GM23338 (cell line): Measurements from ENCODE around the gene EVC2. TPM values are rescaled to one million over a fixed set of nuclear protein-coding genes. Genes with fewer than 3 reads are reported as not detected.
A peak's percentile ranks its signal among the peaks of the same experiment; 100 is the strongest.

Experiments
- ATAC-seq: fragments of 200-7000 bp; cut with Tn5 transposase; 3 replicates; pipeline ENCODE4 v1.9.1; 2020
- DNase-seq: peaks from one replicate; pipeline ENCODE4 v3.0.0-alpha.2; 2015; ENCODE audit warnings: low spot score
- H2AFZ ChIP-seq: fragments of 200-600 bp; sonication (generic); 2 replicates; pipeline ENCODE4 v1.8.0; 2016; ENCODE audit warnings: antibody characterized with exemption, mild to moderate bottlenecking, moderate library complexity
- H3F3A ChIP-seq: fragments of 200-600 bp; sonication (generic); replicated peaks from 2 replicates; pipeline ENCODE4 v1.8.0; 2017; ENCODE audit warnings: antibody characterized with exemption, mixed run types, low read depth
- H3K27ac ChIP-seq: fragments of 200-600 bp; sonication (generic); 2 replicates; pipeline ENCODE4 v1.6.1; 2016; ENCODE audit warnings: low read depth
- H3K27me3 ChIP-seq: fragments of 200-600 bp; sonication (generic); 2 replicates; pipeline ENCODE4 v1.8.0; 2016; ENCODE audit warnings: mild to moderate bottlenecking, mixed run types, moderate library complexity; ENCODE audit not compliant: insufficient read depth
- H3K36me3 ChIP-seq: fragments of 200-600 bp; sonication (generic); 2 replicates; pipeline ENCODE4 v1.8.0; 2016; ENCODE audit warnings: mild to moderate bottlenecking; ENCODE audit not compliant: insufficient read depth
- H3K4me1 ChIP-seq: fragments of 200-600 bp; sonication (generic); 2 replicates; pipeline ENCODE4 v1.8.0; 2016; ENCODE audit warnings: mild to moderate bottlenecking, moderate library complexity; ENCODE audit not compliant: insufficient read depth
- H3K4me2 ChIP-seq: fragments of 200-600 bp; sonication (generic); 2 replicates; pipeline ENCODE4 v1.7.1; 2017; ENCODE audit warnings: mixed run types
- H3K4me3 ChIP-seq: fragments of 200-600 bp; sonication (generic); 2 replicates; pipeline ENCODE4 v1.6.1; 2016; ENCODE audit warnings: mixed run types
- H3K79me2 ChIP-seq: fragments of 200-600 bp; sonication (generic); replicated peaks from 2 replicates; pipeline ENCODE4 v1.8.0; 2017; ENCODE audit warnings: mild to moderate bottlenecking; ENCODE audit not compliant: insufficient read depth
- H3K9me2 ChIP-seq: fragments of 200-600 bp; sonication (generic); 2 replicates; pipeline ENCODE4 v1.8.0; 2017; ENCODE audit not compliant: insufficient read depth
- H4K20me1 ChIP-seq: fragments of 200-600 bp; sonication (generic); replicated peaks from 2 replicates; pipeline ENCODE4 v1.8.0; 2017; ENCODE audit warnings: mild to moderate bottlenecking; ENCODE audit not compliant: insufficient read depth
- H3K27ac Mint-ChIP-seq: 2 replicates; pipeline ENCODE4 v1.8.0; 2020; ENCODE audit warnings: inconsistent platforms, mild to moderate bottlenecking, moderate library complexity, mixed read lengths
- H3K27me3 Mint-ChIP-seq: 3 replicates; pipeline ENCODE4 v1.8.0; 2022; ENCODE audit warnings: low read depth, mild to moderate bottlenecking, moderate library complexity, mixed read lengths, inconsistent platforms; ENCODE audit not compliant: insufficient read depth, poor library complexity
- H3K36me3 Mint-ChIP-seq: 3 replicates; pipeline ENCODE4 v1.8.0; 2021; ENCODE audit warnings: low read depth, mild to moderate bottlenecking, inconsistent platforms, moderate library complexity, mixed read lengths
- H3K4me1 Mint-ChIP-seq: 3 replicates; pipeline ENCODE4 v1.8.0; 2020; ENCODE audit warnings: mild to moderate bottlenecking, inconsistent platforms, mixed read lengths
- H3K4me3 Mint-ChIP-seq: 3 replicates; pipeline ENCODE4 v1.8.0; 2021; ENCODE audit warnings: moderate library complexity, mild to moderate bottlenecking, inconsistent platforms, mixed read lengths
- H3K9me3 Mint-ChIP-seq: 3 replicates; pipeline ENCODE4 v1.8.0; 2020; ENCODE audit warnings: moderate library complexity, mild to moderate bottlenecking, inconsistent platforms, mixed read lengths
- CREB1 ChIP-seq: fragments of 250-450 bp; sonication (Bioruptor Pico); IDR thresholded peaks from 2 replicates; pipeline ENCODE4 v1.5.0; 2020; ENCODE audit warnings: low read depth, mild to moderate bottlenecking, moderate library complexity
- EZH2 ChIP-seq: fragments of 200-600 bp; sonication (generic); IDR thresholded peaks from one replicate; pipeline ENCODE4 v1.8.0; 2017; ENCODE audit warnings: antibody characterized with exemption, mild to moderate bottlenecking, low read depth; ENCODE audit not compliant: unreplicated experiment
- EZH2phosphoT487 ChIP-seq: fragments of 200-600 bp; sonication (generic); IDR thresholded peaks from one replicate; pipeline ENCODE4 v1.8.1; 2018; ENCODE audit warnings: antibody characterized with exemption; ENCODE audit not compliant: unreplicated experiment
- JUNB ChIP-seq: IDR thresholded peaks from one replicate; pipeline ENCODE4 v1.6.1; 2016; ENCODE audit warnings: antibody characterized with exemption; ENCODE audit not compliant: unreplicated experiment
- NANOG ChIP-seq: IDR thresholded peaks from 2 replicates; pipeline ENCODE4 v1.6.1; 2016; ENCODE audit warnings: antibody characterized with exemption, borderline replicate concordance
- POLR2AphosphoS5 ChIP-seq: IDR thresholded peaks from 2 replicates; pipeline ENCODE4 v1.6.1; 2016; ENCODE audit warnings: antibody characterized with exemption, low read depth
- STAT1 ChIP-seq: IDR thresholded peaks from one replicate; pipeline ENCODE4 v1.6.1; 2016; ENCODE audit warnings: antibody characterized with exemption; ENCODE audit not compliant: unreplicated experiment
- ZNF114 ChIP-seq: fragments of 250-450 bp; sonication (Bioruptor Pico); IDR thresholded peaks from 2 replicates; pipeline ENCODE4 v1.5.0; 2020; ENCODE audit warnings: mild to moderate bottlenecking, moderate library complexity
- ZNF331 ChIP-seq: fragments of 250-450 bp; sonication (Bioruptor Pico); IDR thresholded peaks from 2 replicates; pipeline ENCODE4 v1.5.0; 2020; ENCODE audit warnings: low read depth, mild to moderate bottlenecking, moderate library complexity
- polyA plus RNA-seq: library from polyadenylated mRNA; unstranded; fragments of >200 nt; fragmentation: Nextera tagmentation; extraction: Ambion mirVana; gene quantifications from 2 replicates; pipeline ENCODE4 v1.2.1, GENCODE V29; 2016
- total RNA-seq: library from RNA; depleted of rRNA; stranded (reverse); fragments of >200 nt; shearing (Covaris generic); gene quantifications from 2 replicates; pipeline ENCODE4 v1.2.3, GENCODE V29; 2014
- TF ChIP-seq, protein P1 (sequence below): fragments of 250-450 bp; sonication (Bioruptor Pico); IDR thresholded peaks from 2 replicates; pipeline ENCODE4 v1.5.0; 2020; ENCODE audit warnings: mild to moderate bottlenecking, moderate library complexity
- TF ChIP-seq, protein P2 (sequence below): IDR thresholded peaks from one replicate; pipeline ENCODE4 v1.6.1; 2018; ENCODE audit warnings: antibody characterized with exemption; ENCODE audit not compliant: unreplicated experiment
- TF ChIP-seq, protein P3 (sequence below): IDR thresholded peaks from 2 replicates; pipeline ENCODE4 v1.6.1; 2016; ENCODE audit warnings: antibody characterized with exemption
- TF ChIP-seq, protein P4 (sequence below), 2 experiments: fragments of 200-600 bp in 1 of 2; sonication (generic) in 1 of 2; conservative IDR thresholded peaks; 2 replicates each; pipeline versions ENCODE4 v1.5.1 to v1.6.1; 2016 to 2017; ENCODE audit warnings: antibody characterized with exemption in 2 of 2, low read depth in 2 of 2, mild to moderate bottlenecking in 2 of 2, moderate library complexity in 1 of 2

The EVC2 gene
- total and polyA plus RNA-seq, 2 experiments from 2014 or later, result 3.4 to 11.5 TPM

DNA sequence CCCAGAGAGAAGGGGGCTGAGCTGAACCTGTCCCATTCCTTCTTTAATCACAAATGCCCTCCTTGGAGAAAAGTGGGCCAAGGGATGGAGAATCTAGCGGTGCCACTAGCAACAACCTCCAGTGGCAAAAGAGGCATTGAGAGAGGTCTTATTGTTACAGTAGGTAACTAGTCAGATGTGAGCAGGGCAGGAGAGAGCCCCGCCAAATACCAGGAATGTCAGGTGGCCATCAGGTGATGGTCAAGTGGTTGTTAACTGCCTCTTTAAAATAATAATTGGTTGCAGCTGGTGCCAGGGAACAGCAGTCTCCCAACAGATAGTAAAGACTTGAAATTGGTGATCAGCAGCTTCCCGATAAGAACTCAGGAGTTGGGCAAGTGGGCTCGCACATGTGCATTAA, 116.1 kb downstream of the EVC2 start:
- DNase-seq (peak; percentile 31), ATAC-seq (peak; percentile 60)
- TF ChIP-seq, protein P1, sequence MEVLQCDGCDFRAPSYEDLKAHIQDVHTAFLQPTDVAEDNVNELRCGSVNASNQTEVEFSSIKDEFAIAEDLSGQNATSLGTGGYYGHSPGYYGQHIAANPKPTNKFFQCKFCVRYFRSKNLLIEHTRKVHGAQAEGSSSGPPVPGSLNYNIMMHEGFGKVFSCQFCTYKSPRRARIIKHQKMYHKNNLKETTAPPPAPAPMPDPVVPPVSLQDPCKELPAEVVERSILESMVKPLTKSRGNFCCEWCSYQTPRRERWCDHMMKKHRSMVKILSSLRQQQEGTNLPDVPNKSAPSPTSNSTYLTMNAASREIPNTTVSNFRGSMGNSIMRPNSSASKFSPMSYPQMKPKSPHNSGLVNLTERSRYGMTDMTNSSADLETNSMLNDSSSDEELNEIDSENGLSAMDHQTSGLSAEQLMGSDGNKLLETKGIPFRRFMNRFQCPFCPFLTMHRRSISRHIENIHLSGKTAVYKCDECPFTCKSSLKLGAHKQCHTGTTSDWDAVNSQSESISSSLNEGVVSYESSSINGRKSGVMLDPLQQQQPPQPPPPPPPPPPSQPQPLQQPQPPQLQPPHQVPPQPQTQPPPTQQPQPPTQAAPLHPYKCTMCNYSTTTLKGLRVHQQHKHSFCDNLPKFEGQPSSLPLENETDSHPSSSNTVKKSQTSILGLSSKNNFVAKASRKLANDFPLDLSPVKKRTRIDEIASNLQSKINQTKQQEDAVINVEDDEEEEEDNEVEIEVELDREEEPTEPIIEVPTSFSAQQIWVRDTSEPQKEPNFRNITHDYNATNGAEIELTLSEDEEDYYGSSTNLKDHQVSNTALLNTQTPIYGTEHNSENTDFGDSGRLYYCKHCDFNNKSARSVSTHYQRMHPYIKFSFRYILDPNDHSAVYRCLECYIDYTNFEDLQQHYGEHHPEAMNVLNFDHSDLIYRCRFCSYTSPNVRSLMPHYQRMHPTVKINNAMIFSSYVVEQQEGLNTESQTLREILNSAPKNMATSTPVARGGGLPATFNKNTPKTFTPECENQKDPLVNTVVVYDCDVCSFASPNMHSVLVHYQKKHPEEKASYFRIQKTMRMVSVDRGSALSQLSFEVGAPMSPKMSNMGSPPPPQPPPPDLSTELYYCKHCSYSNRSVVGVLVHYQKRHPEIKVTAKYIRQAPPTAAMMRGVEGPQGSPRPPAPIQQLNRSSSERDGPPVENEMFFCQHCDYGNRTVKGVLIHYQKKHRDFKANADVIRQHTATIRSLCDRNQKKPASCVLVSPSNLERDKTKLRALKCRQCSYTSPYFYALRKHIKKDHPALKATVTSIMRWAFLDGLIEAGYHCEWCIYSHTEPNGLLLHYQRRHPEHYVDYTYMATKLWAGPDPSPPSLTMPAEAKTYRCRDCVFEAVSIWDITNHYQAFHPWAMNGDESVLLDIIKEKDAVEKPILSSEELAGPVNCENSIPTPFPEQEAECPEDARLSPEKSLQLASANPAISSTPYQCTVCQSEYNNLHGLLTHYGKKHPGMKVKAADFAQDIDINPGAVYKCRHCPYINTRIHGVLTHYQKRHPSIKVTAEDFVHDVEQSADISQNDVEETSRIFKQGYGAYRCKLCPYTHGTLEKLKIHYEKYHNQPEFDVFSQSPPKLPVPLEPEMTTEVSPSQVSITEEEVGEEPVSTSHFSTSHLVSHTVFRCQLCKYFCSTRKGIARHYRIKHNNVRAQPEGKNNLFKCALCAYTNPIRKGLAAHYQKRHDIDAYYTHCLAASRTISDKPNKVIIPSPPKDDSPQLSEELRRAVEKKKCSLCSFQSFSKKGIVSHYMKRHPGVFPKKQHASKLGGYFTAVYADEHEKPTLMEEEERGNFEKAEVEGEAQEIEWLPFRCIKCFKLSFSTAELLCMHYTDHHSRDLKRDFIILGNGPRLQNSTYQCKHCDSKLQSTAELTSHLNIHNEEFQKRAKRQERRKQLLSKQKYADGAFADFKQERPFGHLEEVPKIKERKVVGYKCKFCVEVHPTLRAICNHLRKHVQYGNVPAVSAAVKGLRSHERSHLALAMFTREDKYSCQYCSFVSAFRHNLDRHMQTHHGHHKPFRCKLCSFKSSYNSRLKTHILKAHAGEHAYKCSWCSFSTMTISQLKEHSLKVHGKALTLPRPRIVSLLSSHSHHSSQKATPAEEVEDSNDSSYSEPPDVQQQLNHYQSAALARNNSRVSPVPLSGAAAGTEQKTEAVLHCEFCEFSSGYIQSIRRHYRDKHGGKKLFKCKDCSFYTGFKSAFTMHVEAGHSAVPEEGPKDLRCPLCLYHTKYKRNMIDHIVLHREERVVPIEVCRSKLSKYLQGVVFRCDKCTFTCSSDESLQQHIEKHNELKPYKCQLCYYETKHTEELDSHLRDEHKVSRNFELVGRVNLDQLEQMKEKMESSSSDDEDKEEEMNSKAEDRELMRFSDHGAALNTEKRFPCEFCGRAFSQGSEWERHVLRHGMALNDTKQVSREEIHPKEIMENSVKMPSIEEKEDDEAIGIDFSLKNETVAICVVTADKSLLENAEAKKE, result no peak
- TF ChIP-seq EZH2phosphoT487, result no peak
- no peak for TF ChIP-seq ZNF331
- no peak for TF ChIP-seq NANOG
- TF ChIP-seq, protein P2, sequence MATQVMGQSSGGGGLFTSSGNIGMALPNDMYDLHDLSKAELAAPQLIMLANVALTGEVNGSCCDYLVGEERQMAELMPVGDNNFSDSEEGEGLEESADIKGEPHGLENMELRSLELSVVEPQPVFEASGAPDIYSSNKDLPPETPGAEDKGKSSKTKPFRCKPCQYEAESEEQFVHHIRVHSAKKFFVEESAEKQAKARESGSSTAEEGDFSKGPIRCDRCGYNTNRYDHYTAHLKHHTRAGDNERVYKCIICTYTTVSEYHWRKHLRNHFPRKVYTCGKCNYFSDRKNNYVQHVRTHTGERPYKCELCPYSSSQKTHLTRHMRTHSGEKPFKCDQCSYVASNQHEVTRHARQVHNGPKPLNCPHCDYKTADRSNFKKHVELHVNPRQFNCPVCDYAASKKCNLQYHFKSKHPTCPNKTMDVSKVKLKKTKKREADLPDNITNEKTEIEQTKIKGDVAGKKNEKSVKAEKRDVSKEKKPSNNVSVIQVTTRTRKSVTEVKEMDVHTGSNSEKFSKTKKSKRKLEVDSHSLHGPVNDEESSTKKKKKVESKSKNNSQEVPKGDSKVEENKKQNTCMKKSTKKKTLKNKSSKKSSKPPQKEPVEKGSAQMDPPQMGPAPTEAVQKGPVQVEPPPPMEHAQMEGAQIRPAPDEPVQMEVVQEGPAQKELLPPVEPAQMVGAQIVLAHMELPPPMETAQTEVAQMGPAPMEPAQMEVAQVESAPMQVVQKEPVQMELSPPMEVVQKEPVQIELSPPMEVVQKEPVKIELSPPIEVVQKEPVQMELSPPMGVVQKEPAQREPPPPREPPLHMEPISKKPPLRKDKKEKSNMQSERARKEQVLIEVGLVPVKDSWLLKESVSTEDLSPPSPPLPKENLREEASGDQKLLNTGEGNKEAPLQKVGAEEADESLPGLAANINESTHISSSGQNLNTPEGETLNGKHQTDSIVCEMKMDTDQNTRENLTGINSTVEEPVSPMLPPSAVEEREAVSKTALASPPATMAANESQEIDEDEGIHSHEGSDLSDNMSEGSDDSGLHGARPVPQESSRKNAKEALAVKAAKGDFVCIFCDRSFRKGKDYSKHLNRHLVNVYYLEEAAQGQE, result no peak
- TF ChIP-seq, protein P3, sequence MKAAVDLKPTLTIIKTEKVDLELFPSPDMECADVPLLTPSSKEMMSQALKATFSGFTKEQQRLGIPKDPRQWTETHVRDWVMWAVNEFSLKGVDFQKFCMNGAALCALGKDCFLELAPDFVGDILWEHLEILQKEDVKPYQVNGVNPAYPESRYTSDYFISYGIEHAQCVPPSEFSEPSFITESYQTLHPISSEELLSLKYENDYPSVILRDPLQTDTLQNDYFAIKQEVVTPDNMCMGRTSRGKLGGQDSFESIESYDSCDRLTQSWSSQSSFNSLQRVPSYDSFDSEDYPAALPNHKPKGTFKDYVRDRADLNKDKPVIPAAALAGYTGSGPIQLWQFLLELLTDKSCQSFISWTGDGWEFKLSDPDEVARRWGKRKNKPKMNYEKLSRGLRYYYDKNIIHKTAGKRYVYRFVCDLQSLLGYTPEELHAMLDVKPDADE, result no peak
- TF ChIP-seq ZNF114 (CRISPR knock-in tag), result no peak
- no peak for TF ChIP-seq JUNB
- no peak for TF ChIP-seq POLR2AphosphoS5
- TF ChIP-seq, protein P4, sequence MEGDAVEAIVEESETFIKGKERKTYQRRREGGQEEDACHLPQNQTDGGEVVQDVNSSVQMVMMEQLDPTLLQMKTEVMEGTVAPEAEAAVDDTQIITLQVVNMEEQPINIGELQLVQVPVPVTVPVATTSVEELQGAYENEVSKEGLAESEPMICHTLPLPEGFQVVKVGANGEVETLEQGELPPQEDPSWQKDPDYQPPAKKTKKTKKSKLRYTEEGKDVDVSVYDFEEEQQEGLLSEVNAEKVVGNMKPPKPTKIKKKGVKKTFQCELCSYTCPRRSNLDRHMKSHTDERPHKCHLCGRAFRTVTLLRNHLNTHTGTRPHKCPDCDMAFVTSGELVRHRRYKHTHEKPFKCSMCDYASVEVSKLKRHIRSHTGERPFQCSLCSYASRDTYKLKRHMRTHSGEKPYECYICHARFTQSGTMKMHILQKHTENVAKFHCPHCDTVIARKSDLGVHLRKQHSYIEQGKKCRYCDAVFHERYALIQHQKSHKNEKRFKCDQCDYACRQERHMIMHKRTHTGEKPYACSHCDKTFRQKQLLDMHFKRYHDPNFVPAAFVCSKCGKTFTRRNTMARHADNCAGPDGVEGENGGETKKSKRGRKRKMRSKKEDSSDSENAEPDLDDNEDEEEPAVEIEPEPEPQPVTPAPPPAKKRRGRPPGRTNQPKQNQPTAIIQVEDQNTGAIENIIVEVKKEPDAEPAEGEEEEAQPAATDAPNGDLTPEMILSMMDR (conservative IDR thresholded peaks at IDR 0.05; ENCODE audit: low read depth in 2 of 2), result no peak
- TF ChIP-seq EZH2, result no peak
- no peak for TF ChIP-seq STAT1
- TF ChIP-seq CREB1 (CRISPR knock-in tag), result no peak
- peaks cover 94% of the 10 kb centered on the region for H3K36me3 Mint-ChIP-seq
- no peak overlapping the region for H3K27ac Mint-ChIP-seq
- H3K27ac ChIP-seq, result peak overlapping the region; percentile 41
- H3K4me1 Mint-ChIP-seq, result peaks cover 26% of the 10 kb centered on the region
- no peak overlapping the region; the same call in 1 of the 2 replicates for H3K4me3 ChIP-seq
- no peaks in the 10 kb centered on the region for H3K79me2 ChIP-seq
- no peak overlapping the region for H2AFZ ChIP-seq
- H3K4me1 ChIP-seq, result peaks cover 20% of the 10 kb centered on the region
- peak overlapping the region; percentile 44 for H3K4me2 ChIP-seq
- H3K36me3 ChIP-seq, result peaks cover 21% of the 10 kb centered on the region
- H3K27me3 Mint-ChIP-seq, result peaks cover 7% of the 10 kb centered on the region
- H3K9me3 Mint-ChIP-seq, result peaks cover 85% of the 10 kb centered on the region
- peaks cover 14% of the 10 kb centered on the region for H3K9me2 ChIP-seq
- no peaks in the 10 kb centered on the region for H4K20me1 ChIP-seq
- H3K27me3 ChIP-seq, result no peaks in the 10 kb centered on the region
- no peaks in the 10 kb centered on the region for H3F3A ChIP-seq
- H3K4me3 Mint-ChIP-seq, result no peak overlapping the region
